IMR-90 (cell line): Measurements from ENCODE around the gene PACS1. TPM values are rescaled to one million over a fixed set of nuclear protein-coding genes. Genes with fewer than 3 reads are reported as not detected.

Experiments used
- ATAC-seq: fragments of 200-7000 bp; cut with Tn5 transposase; 2 replicates; pipeline ENCODE4 v1.9.1; 2020; ENCODE audit warnings: low read depth, mild to moderate bottlenecking, moderate library complexity
- BruUV-seq: library from RNA; stranded (reverse); fragments of 400-500 nt; replicated peaks from 2 replicates; lab custom pipeline; 2021; lab: Mats Ljungman, UMichigan
- CTCF ChIA-PET: fragments of 300-600 bp; formaldehyde crosslinking; extraction: SDS; loops from one replicate; lab custom pipeline; 2021; ENCODE audit warnings: antibody characterized with exemption; lab: Yijun Ruan, JAX
- POLR2A ChIA-PET: fragments of 300-600 bp; sonication (Branson Sonifier 250); formaldehyde crosslinking; loops from one replicate; lab custom pipeline; 2022; ENCODE audit warnings: antibody characterized with exemption; ENCODE audit not compliant: unreplicated experiment; lab: Charles Lee
- DNase-seq: peaks from one replicate; pipeline ENCODE4 v3.0.0; 2013
- H2AFZ ChIP-seq: replicated peaks from 2 replicates; pipeline ENCODE3; 2013; ENCODE audit warnings: low read length, mild to moderate bottlenecking; ENCODE audit not compliant: poor library complexity
- H2AK5ac ChIP-seq: 2 replicates; pipeline ENCODE4 v1.6.1; 2013; ENCODE audit warnings: low read depth, low read length, inconsistent platforms
- H2AK9ac ChIP-seq: replicated peaks from 2 replicates; pipeline ENCODE3; 2013; ENCODE audit warnings: mild to moderate bottlenecking, low read depth, low read length, moderate library complexity; ENCODE audit not compliant: poor library complexity
- H2BK120ac ChIP-seq: 2 replicates; pipeline ENCODE4 v1.6.1; 2013; ENCODE audit warnings: low read depth, low read length, inconsistent platforms
- H2BK15ac ChIP-seq: 3 replicates; pipeline ENCODE4 v1.6.1; 2013; ENCODE audit warnings: low read depth, low read length, inconsistent platforms
- H2BK20ac ChIP-seq: 2 replicates; pipeline ENCODE4 v1.6.1; 2013; ENCODE audit warnings: low read depth, mild to moderate bottlenecking, inconsistent platforms, low read length, moderate library complexity
- H2BK5ac ChIP-seq: 2 replicates; pipeline ENCODE4 v1.6.1; 2013; ENCODE audit warnings: mild to moderate bottlenecking, low read depth, low read length, inconsistent platforms; ENCODE audit not compliant: poor library complexity, severe bottlenecking
- H3K14ac ChIP-seq: replicated peaks from 2 replicates; pipeline ENCODE4 v1.6.1; 2013; ENCODE audit warnings: low read depth, low read length, inconsistent platforms
- H3K18ac ChIP-seq: 2 replicates; pipeline ENCODE4 v1.6.1; 2013; ENCODE audit warnings: low read depth, low read length, control low read depth
- H3K23ac ChIP-seq: 2 replicates; pipeline ENCODE4 v1.6.1; 2013; ENCODE audit warnings: low read depth, low read length, inconsistent platforms
- H3K27ac ChIP-seq: 2 replicates; pipeline ENCODE4 v1.5.1; 2013; ENCODE audit warnings: mild to moderate bottlenecking, control low read depth, low read length; ENCODE audit not compliant: insufficient read depth
- H3K27me3 ChIP-seq: 2 replicates; pipeline ENCODE4 v1.6.1; 2013; ENCODE audit warnings: low read length; ENCODE audit not compliant: control insufficient read depth, insufficient read depth
- H3K36me3 ChIP-seq: 2 replicates; pipeline ENCODE4 v1.6.1; 2013; ENCODE audit warnings: low read length, mixed read lengths; ENCODE audit not compliant: control insufficient read depth, insufficient read depth
- H3K4ac ChIP-seq: 2 replicates; pipeline ENCODE4 v1.6.1; 2013; ENCODE audit warnings: low read depth, low read length, inconsistent platforms
- H3K4me1 ChIP-seq: 2 replicates; pipeline ENCODE4 v1.6.1; 2013; ENCODE audit warnings: low read length, mixed read lengths; ENCODE audit not compliant: control insufficient read depth, insufficient read depth
- H3K4me2 ChIP-seq: 2 replicates; pipeline ENCODE4 v1.6.1; 2013; ENCODE audit warnings: low read depth, mild to moderate bottlenecking, control low read depth, low read length, moderate library complexity
- H3K4me3 ChIP-seq: 2 replicates; pipeline ENCODE4 v1.5.1; 2013; ENCODE audit warnings: low read depth, mild to moderate bottlenecking, control low read depth, low read length, moderate library complexity; ENCODE audit not compliant: insufficient read depth
- H3K56ac ChIP-seq: 2 replicates; pipeline ENCODE4 v1.6.1; 2013; ENCODE audit warnings: low read length, inconsistent platforms; ENCODE audit not compliant: insufficient read depth; ENCODE audit errors: extremely low read depth
- H3K79me1 ChIP-seq, 2 experiments: 2 replicates each; pipeline ENCODE4 v1.6.1; 2013; ENCODE audit warnings: low read length in 2 of 2, inconsistent platforms in 1 of 2, low read depth in 1 of 2
- H3K9ac ChIP-seq: 2 replicates; pipeline ENCODE4 v1.6.1; 2013; ENCODE audit warnings: low read depth, low read length, control low read depth
- H3K9me1 ChIP-seq: 2 replicates; pipeline ENCODE4 v1.6.1; 2013; ENCODE audit warnings: low read length, inconsistent platforms; ENCODE audit not compliant: insufficient read depth
- H3K9me3 ChIP-seq: 2 replicates; pipeline ENCODE4 v1.6.1; 2013; ENCODE audit warnings: low read length; ENCODE audit not compliant: control insufficient read depth, insufficient read depth
- H4K20me1 ChIP-seq: 2 replicates; pipeline ENCODE4 v1.6.1; 2013; ENCODE audit warnings: low read length, inconsistent platforms; ENCODE audit not compliant: insufficient read depth
- H4K5ac ChIP-seq: 2 replicates; pipeline ENCODE4 v1.6.1; 2013; ENCODE audit warnings: mild to moderate bottlenecking, low read depth, low read length, control low read depth
- H4K8ac ChIP-seq, 2 experiments: 2 replicates each; pipeline ENCODE4 v1.6.1; 2013; ENCODE audit warnings: low read depth in 2 of 2, low read length in 2 of 2, control low read depth in 1 of 2, inconsistent platforms in 1 of 2
- H4K91ac ChIP-seq: 2 replicates; pipeline ENCODE4 v1.6.1; 2013; ENCODE audit warnings: low read depth, low read length, inconsistent platforms; ENCODE audit not compliant: insufficient read depth
- BHLHE40 ChIP-seq: fragments of 150-350 bp; IDR thresholded peaks from 2 replicates; pipeline ENCODE4 v1.6.1; 2016; ENCODE audit warnings: mild to moderate bottlenecking, low read depth, low read length
- CEBPB ChIP-seq: IDR thresholded peaks from 2 replicates; pipeline ENCODE4 v1.6.1; 2012; ENCODE audit warnings: low read depth, low read length, improper control_type of control experiment
- MXI1 ChIP-seq: IDR thresholded peaks from 2 replicates; pipeline ENCODE4 v1.6.1; 2012; ENCODE audit warnings: low read depth, mild to moderate bottlenecking, low read length, moderate library complexity, borderline replicate concordance
- SMC3 ChIP-seq: fragments of 150-350 bp; IDR thresholded peaks from 2 replicates; pipeline ENCODE4 v1.6.1; 2016; ENCODE audit warnings: low read depth, mild to moderate bottlenecking, antibody characterized with exemption, low read length, moderate library complexity
- WGBS, 2 experiments: methylation state at CpG; one replicate each; pipeline versions ENCODE4 v1.1.5 to v1.1.7; 2013; ENCODE audit warnings: missing lambda C conversion rate in 2 of 2; ENCODE audit not compliant: insufficient read length in 1 of 2; ENCODE audit errors: extremely low coverage in 2 of 2; 5-methylcytosine and 5-hydroxymethylcytosine counted together
- dilution Hi-C: fragments of 300-500 bp; cut with HindIII; formaldehyde crosslinking; loops from one replicate; pipeline ENCODE4 v1.14.3; 2018; ENCODE audit warnings: low sequenced_read_pairs; ENCODE audit not compliant: unreplicated experiment
- in situ Hi-C: fragments of 300-500 bp; cut with MboI; formaldehyde crosslinking; loops from 3 replicates; pipeline ENCODE4 v1.14.3; 2019; ENCODE audit warnings: low sequenced_read_pairs, inconsistent platforms, mixed read lengths
- intact Hi-C: fragments of 100-400 bp; cut with micrococcal nuclease; formaldehyde crosslinking; loops from 2 replicates; pipeline ENCODE4 v1.10.0; 2022
- polyA plus RNA-seq, 3 experiments: library from polyadenylated mRNA; depleted of rRNA; stranded (reverse); fragments of >200 nt; gene quantifications; 2 replicates each; pipeline ENCODE4 v1.2.3, GENCODE V29; 2012; ENCODE audit warnings: low replicate concordance in 1 of 3
- total RNA-seq: library from RNA; depleted of rRNA; stranded (reverse); fragments of >200 nt; gene quantifications from 2 replicates; pipeline ENCODE4 v1.2.3, GENCODE V29; 2012
- TF ChIP-seq, protein P1 (sequence below): conservative IDR thresholded peaks from 2 replicates; pipeline ENCODE4 v1.5.1; 2012; ENCODE audit warnings: mild to moderate bottlenecking, low read depth, low read length, improper control_type of control experiment

Gene PACS1
- total and polyA plus RNA-seq, 2 of the 4 experiments (the other 2 are of a cell fraction) = 7.3 to 32.0 TPM

DNA sequence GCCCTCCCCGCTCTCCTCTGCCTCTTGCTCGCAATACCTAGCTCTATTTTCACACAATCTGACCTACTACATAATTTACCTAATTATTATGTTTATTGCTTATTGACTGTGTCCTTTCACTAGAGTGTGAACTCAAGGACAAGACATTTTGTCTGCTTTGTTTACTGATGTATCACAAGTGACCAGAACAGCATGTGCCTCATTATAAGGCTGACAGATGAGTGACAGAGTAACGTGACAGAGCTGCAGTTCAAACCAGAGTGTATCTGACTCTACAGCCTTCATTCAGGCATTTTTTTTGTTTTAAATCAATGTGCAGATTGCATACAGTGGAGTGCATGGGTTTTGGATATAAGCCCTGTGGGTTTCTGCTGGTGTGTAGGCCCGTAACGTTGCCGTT lies 116.4 kb downstream of the PACS1 start:
- Histone ChIP-seq H4K20me1 (peaks cover 39% of the 10 kb centered on the region), H3K9me1 (peaks cover 16% of the 10 kb centered on the region; the same call in 1 of the 2 replicates), H3K56ac (no peak overlapping the region), H2BK5ac (no peak overlapping the region), H3K14ac (no peak overlapping the region), H3K4me2 (no peak overlapping the region), H3K18ac (no peak overlapping the region), H4K8ac (no peak overlapping the region), H2AFZ (no peak overlapping the region), H4K5ac (no peak overlapping the region), H3K4me1 (peaks cover 2% of the 10 kb centered on the region), H2BK120ac (no peak overlapping the region), H3K9me3 (no peaks in the 10 kb centered on the region), H2AK9ac (no peak overlapping the region), H2BK15ac (no peak overlapping the region), H3K23ac (no peak overlapping the region), H3K27ac (no peak overlapping the region), H3K9ac (no peak overlapping the region), H3K36me3 (no peaks in the 10 kb centered on the region; the same call in 1 of the 2 replicates), H2AK5ac (no peak overlapping the region), H4K91ac (no peak overlapping the region), H2BK20ac (no peak overlapping the region), H3K27me3 (no peaks in the 10 kb centered on the region), H3K79me1 (peaks cover 37 to 62% of the 10 kb centered on the region in 2 experiments), H3K4me3 (no peak overlapping the region), H3K4ac (no peak overlapping the region)
- ChIA-PET POLR2A (no interaction called here), CTCF (interaction anchor here (1.4 kb wide), 1 partner anchor 10 kb away, joined by 4 read pairs; no protein-coding TSS in a partner anchor)
- ATAC-seq (no peak), DNase-seq (no peak)
- dilution Hi-C loops (no loop called here), intact Hi-C loops (no loop called here), in situ Hi-C loops (no loop called here)
- no TSS peak for BruUV-seq
- no CpG with 5 or more reads among the region's 6 CpGs for WGBS, 2 experiments
- TF ChIP-seq SMC3 (no peak), CEBPB (no peak), BHLHE40 (no peak), MXI1 (no peak)
- TF ChIP-seq, protein P1, sequence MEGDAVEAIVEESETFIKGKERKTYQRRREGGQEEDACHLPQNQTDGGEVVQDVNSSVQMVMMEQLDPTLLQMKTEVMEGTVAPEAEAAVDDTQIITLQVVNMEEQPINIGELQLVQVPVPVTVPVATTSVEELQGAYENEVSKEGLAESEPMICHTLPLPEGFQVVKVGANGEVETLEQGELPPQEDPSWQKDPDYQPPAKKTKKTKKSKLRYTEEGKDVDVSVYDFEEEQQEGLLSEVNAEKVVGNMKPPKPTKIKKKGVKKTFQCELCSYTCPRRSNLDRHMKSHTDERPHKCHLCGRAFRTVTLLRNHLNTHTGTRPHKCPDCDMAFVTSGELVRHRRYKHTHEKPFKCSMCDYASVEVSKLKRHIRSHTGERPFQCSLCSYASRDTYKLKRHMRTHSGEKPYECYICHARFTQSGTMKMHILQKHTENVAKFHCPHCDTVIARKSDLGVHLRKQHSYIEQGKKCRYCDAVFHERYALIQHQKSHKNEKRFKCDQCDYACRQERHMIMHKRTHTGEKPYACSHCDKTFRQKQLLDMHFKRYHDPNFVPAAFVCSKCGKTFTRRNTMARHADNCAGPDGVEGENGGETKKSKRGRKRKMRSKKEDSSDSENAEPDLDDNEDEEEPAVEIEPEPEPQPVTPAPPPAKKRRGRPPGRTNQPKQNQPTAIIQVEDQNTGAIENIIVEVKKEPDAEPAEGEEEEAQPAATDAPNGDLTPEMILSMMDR = no peak
